ENCODE measurements around the gene LRSAM1.

Gene LRSAM1

DNA sequence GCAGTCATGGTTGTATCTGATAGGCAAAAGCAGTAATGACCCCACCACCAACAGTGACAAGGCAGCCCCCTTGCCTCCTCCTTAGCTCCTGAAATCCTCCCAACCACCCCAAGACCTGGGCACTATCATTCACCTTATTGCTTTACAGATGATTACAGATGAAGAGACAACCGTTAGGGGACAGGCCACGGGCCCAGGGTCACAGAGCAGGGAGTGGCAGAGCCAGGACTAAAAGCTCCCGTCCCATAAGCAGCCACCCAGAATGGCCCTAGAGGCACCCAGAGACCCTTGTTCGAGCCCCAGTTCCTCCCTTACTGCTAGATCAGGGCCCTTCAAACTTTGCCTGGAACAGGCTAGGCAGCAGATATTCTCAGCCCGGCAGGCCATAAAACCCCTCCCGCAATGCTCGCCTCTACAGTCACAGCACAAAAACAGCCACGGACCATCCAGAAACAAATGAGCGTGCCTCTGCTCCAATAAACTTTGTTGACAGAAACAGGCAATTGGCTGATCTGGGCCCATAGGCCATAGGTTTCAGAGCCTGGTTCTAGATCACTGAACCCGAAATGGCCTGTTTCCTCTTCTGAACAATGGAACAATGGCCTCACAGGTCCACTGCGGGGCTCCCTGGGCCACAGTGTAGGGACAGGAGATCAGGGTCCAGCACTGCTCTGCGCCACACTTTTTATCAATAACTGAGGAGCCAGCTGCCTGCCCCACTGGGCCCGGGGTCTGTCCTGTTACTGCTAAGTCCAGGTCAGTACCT lies 67.0 kb downstream of the LRSAM1 start:
- DNase-seq (ENCODE audit: low spot score), result no peak

DNA sequence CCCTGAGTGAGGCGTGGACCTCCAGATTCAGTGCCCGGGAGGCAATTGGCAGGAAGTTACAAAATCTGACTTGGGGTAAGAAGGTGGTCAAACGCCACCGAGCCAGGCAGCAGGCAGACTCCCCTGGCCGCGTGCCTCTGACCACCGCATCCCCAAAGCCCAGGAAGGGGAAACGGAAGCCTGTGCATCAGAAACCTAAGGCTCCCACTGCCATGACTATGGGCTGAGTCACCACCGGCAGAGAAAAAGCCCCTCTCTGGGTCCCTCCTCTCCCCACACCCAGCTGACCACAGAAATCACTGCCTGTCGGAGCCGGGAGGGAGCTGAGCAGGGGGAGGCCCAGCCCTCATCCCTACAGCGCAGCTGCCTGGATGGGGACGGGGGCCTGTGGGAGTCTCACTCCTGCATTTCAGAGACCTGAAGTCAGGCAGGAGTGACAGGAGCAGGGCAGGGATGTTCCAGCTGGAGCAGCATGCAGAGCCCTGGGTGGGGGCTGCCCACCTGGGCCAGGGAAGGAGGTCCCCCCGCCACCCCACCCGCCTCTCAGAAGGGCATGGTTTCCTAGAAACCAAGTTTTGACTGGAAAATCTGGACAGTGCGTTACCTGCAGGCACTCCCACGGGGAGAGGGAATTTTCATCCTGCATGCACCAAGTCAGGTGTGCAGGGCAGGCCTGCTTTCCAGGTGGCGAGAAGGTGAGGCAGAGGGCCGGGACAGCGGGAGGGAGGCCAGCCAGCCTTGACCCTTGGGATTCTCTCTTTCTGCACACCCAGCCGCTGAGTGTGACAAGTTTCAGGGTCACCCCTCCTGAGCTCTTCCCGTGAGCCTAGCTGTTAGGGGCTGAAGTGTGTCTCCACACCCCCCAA lies 68.2 kb downstream of the LRSAM1 start:
- DNase-seq (ENCODE audit: low spot score), result peak; percentile 92

DNA sequence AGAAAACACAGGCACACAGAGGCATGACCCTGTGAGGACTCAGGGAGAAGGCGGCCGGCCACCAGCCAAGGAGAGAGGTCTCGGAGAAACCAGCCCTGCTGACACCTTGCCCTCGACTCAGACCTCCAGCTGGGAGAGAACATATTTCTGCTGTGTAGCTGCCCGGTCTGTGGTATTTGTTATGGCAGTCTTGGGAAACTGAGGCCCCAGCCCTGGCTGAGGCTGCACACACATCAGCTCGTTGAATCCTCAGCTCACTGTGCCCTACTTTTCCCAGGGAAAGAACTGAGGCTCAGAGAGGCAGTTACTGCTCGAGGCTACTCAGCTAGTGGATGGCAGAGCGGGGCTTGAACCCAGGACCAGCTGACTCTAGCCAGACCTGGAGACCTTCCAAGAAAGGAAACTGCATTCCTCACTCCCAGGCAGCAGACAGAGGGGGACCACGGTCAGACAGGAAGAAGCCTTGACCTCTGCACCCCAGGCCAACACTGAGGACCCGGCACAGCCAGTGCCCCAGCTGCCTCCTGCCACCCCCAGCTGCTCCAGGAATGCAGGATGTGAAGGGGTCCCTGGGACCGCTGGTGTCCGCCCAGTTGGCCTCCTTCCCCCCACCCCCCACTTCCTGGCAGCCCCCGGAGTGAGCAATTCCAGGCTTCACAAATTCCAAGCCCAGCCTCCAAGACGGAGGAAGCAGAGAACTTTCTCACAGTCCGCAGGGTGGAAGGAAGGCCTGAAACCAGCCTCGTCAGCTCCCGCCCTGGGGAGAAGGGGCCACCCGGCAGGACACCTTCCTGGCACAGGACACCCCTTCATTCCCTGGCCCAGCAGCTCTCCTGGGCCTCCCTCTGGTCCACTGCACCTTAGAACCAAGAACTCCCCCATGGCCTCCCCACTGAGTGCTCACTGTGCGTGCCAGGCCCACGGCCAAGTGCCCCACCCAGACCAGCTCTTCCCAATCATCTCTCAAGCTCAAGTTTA lies 69.9 kb downstream of the LRSAM1 start:
- peak; percentile 77 for DNase-seq (ENCODE audit: low spot score)

DNA sequence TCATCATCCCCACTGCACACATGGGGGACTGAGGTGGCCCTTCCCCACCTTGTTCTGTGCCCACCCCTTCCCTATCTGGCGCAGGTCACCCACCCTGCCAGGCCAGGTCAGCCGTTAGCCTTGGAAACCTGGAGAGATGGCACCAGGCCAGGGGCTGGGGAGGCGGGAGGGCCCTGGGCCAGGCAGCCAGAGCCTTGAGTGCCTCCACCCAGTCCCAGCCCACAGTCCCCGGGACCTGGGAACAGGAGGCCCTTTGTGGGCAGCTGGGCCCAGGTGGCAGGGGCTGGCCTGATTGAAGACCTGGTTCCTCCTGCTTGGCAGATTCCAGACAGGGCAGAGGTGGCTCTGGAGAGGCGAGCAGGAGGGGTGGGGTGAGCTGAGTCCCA lies 70.6 kb downstream of the LRSAM1 start:
- no peak for DNase-seq (ENCODE audit: low spot score)

DNA sequence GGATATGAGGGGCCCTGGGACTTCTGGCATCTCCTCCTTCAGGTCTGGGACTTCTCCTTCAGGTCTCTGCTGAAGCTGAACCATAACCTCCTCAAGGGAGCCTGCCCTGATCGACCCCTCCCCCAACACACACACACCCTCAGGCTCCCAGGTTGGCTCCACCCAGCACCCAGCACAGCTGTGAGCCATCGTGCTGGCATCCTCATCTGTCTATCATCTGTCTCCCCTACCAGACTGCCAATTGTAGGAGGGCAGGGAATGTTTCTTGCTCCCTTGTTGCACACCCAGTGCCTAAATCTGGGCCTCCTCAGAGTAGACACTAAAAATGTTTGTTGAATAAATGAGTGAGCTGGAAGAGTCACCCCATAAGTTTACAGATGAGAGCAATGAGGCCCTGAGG lies 71.4 kb downstream of the LRSAM1 start:
- DNase-seq (ENCODE audit: low spot score), result no peak

DNA sequence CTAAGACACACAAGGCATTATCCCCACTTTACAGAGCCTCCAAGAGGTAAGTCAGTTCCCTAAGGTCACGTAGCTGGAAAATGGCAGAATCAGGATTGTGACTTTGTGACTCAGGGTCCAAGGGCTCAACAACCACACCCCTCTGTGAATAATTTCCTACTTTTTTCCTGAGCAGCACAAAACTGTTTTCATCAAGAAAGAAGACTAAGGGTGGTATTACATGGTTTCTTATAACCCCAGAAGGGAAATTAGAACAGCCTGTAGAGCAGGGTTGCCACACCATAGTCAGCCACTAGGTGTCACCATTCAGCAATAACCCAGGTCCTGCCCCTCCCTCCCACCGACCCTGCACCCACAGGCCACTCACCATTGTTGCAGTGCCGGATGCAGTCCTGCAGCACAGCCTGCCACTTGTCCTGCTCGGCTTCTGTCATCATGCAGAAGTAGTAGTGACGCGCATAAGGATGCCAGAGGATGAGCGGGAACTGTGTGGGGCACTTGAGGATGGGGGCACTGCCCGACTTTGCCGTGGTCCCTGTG lies 72.1 kb downstream of the LRSAM1 start:
- no peak for DNase-seq (ENCODE audit: low spot score)

DNA sequence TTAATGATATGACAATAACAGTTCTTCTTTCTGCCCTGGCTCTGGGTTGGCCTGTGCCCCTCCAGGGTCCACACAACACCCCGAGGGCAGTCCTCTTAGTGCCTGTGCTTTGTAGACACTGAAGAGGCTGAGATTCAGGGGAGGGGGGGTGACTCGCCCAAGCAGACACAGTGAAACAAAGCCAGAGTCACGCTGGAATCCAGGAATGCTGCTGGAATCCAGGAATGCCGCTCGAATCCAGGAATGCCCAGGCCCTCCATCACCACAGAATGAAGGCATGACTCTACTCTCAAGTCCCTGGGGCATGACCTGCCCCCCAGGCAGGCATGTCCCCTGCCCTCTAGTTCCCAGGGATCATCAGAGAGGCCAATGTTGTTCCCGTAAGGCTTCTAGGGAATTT lies 73.1 kb downstream of the LRSAM1 start:
- DNase-seq (ENCODE audit: low spot score), result peak; percentile 58

DNA sequence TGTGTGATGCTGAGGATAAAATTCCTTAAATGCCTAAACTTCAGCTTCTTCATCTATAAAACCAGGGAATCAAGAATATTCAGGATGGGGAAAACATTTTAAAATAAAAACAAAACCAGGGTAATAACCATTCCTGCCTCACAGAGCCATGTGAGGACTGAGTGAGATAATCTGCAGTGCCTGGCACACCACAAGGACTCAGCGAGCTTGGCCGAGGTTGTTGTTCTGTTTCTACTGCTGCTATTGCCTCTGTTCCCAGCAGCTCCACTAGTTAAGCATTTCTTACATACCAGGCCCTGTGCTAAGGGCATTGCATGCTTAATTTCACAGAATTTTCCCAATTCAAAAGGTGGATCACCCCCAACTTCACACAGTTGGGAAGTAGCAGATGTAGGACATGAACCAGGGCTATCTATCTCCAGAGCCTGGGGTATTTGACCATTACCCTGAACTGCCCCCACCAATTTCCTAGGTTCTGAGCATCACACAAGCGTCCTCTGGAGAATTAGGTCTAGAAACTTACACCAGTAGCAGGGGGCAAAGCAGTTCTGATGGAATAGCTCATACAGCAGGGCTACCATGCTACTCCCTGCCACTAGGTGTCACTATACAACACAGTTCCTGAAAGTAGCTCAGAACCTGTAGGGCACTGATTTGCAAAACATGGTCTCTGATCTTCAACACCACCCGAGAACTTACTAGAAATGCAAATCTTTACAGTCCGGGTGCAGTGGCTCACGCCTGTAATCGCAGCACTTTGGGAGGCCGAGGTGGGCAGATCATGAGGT lies 74.3 kb downstream of the LRSAM1 start:
- peak; percentile 46 for DNase-seq (ENCODE audit: low spot score)

DNA sequence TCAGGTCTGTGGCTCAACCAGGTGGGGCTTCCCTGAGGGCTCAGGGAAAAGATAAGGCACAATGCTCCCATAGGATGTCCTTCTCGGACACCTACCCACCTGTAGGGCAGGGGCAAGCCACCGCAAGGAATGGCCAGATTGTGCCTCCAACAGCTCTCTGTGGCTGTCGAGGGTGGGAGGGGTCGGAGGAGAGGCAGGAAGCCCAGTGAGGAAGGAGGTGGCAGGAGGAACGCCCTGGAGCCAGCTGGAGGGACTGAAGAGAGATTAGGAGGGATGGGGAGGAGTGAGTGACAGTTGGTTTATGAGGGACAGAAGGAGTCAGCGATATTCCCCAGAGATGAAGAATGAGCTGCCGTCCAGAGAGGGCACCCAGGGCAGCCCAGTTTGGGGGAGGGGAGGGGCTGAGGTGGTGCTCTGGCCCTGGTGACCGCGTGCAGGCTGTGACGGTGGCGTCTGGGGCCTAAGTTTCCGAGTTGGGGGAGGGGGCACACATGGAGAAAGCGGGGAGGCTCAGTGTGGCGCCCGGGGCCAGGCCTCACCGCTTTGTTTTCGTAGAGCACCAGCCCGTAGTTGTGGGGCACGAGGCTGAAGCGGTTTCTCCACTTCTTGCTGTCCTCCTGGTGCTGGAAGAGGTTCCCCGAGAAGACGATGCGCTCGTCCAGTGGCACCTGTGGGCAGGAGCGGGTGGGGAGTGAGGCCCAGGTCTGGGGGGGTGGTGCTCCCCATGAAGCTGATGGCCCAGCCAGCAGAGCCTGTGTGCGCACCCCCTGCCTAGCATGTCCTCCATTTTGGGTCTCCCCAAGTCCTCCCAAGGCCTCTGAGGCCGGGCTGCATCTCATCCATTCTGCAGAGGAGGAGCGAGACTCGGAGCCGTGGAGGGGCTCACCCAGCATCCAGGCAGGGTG lies 75.6 kb downstream of the LRSAM1 start:
- DNase-seq (ENCODE audit: low spot score), result no peak

DNA sequence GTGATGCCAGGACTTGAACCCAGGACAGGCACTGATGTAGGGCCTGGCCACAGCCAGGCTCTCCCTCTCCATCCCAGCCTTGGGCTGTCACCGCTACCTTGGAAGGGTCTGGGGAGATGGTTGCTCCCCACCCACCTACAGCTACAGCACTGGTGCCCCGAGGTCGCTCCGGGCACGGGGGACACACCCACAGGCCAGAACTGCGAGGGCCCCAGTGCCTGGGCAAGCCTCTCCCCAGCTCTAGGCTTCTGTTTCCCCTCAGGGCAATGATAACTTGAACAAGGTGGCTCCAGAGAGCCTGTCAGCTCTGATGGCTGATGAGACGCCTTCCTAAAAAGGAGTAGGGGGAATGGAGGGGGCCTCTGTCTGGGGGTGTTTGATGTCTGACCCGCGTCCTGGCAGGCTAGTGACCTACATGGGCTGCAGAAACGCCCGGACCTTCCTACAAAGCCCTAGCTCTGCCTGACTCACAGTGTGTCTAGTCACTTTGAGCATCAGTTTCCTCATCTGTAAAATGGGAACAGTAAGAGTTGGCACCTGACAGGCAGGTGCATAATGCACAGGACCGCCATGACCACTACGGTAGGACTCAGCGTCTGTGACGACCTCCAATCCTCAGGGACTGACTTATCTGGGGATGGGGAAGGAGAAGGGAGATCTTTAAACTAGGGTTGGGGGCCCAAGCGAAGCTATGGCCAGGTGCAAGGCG lies 76.4 kb downstream of the LRSAM1 start:
- DNase-seq (ENCODE audit: low spot score), result no peak

DNA sequence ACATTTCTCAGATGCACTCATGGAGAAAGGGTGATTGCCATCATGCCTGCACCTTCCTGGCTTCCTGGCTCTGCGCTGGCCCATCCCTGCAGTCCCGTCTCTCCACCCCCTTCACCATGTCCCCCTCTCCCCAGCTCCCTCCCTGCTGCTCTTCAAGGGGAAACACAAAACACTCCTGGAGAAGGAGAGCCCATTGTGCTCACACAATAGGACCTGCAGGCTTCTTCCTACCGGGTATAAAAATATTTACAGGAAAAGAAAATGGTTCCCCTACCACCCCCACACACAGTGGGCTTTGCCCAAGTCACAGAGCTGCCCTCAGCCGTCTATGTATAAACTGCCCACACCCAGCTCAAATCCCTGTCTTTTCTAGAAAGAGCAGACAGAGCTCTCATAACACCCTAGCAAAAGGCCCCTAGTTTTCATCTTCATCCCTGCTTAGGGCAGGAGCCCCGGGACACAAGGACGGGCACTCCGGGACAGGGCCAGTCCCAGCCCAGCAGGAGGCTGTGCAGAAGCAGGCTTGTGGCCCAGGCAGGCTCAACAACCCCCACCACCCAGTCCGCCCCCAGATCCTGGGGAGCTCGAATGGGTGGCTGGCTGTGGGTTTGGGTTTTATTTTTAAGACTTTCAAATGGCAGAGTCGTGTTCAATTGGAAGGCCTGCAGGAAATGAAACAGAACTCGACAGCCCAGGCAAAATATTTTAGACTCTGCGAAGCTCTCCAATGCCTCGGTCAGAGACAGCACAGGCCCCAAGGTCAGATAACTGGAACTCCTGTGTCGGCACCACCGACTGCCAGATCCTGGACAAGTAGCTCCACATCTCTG lies 77.3 kb downstream of the LRSAM1 start:
- no peak for DNase-seq (ENCODE audit: low spot score)

DNA sequence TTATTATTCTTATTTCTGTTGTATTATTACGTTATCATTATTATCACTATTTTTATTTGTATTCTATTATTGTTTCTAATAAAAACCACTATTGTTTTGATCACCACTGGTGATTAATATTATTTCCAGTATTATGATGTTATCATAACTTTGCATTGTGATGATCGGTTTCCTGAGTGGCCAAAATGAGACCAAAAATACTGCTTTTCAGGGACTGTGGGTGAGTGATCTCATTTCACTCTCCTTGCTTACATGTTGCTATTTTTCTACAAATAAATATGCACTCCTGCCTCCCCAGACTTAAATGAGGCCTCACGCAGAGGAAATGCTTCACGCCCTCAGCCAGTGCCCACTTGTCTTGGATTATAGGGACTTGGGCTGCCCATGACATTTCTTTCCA lies 78.4 kb downstream of the LRSAM1 start:
- DNase-seq (ENCODE audit: low spot score), result no peak

DNA sequence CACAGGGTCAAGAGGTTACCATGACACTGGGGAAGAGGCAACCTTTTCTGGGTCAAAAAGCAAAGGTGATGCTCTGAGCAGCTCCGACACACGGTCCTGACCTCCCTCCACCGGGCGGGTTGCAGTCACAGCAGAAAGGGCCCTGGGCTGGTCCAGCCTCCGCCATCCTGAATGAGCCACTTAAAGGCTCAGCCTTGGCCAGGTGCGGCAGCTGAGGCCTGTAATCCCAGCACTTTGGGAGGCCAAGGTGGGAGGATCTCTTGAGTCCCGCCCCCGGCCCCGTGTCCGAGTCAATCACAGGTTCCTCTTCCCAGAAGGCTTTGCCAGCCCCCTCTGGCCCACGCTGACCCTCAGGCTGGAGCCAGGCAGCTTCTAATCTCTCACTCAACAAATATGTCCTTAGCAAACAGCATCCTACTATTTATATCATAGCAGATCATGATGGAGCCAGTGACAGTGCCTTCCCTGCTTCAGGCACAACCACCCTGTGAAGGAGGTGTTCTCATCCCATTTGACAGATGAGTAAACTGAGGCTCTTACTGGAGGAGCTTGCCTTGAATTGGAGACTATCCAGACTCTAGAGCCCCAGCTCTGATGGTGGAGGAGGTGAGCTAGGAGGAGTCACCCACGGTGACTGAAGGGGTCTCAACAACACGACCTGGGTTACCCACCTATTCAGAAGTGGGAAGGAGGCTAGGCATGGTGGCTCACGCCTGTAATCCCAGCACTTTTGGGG lies 79.1 kb downstream of the LRSAM1 start:
- DNase-seq (ENCODE audit: low spot score), result no peak

DNA sequence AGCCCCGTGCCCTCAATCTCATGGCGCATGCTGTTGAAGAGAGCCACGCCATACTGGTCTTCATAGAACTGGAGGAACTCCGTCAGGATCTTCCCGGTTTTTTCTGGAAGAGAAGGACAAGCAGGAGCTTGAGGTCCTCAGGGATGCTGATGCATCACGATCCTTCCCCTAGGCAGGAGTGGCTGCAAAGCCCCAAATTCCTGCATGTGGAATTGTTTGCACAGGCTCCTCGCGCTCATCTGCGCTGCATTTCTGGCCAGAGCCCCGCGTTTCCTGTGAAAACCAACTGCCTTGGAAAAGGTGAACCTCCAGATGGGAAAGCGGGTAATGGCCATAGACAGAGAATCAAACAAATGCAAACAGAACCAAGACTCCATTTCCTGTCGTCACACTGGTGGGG lies 80.4 kb downstream of the LRSAM1 start:
- no peak for DNase-seq (ENCODE audit: low spot score)

DNA sequence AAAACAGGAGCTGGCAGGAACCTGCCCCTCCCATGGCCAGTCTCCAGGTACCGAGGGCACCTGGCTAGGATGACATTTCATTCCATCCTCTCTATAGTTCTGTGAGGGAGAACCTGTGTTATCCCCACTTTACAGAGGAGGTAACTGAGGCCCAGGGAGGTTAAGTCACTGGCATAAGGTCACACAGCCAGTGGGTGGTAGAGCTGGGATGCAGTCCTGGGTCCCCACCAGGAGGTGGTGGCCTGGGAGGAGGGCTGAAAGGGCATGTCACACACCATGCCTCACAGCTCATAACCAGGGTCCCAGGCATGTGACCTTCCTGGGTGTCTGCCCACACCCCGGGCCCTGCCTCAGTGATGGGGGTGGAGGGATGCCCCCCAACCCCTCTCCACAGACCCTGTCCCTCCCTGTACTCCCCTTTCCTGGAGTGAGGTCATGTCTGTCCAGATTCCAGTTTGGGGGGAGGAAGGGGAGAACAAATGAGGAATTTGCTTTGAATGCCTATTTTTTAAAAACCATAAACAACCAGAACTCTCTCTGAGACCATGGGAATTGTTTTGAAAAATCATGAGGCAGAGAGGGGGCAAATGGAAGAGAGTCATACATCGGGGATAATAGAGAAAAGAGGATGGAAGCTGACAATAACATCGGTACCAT lies 83.1 kb downstream of the LRSAM1 start:
- DNase-seq (ENCODE audit: low spot score), result no peak

DNA sequence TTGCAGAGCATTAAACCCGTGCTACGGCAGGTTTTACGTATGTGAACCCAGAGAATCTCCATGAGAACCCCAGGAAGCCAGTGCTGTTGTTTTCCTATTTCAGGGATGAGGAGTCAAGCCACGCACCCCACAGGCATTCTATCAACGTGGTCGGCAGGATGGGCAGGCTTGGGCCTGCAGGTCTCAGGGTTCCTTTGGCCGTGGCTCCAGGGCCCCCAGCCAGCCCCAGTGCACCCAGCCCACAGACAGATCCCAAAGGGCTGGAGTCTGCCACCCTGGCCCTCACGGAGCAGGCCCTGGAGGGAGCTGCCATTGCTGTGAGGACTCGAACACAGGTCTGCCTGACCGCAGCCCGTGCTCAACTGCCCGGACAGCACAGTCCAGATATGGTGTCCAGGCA lies 83.6 kb downstream of the LRSAM1 start:
- DNase-seq (ENCODE audit: low spot score), result no peak

DNA sequence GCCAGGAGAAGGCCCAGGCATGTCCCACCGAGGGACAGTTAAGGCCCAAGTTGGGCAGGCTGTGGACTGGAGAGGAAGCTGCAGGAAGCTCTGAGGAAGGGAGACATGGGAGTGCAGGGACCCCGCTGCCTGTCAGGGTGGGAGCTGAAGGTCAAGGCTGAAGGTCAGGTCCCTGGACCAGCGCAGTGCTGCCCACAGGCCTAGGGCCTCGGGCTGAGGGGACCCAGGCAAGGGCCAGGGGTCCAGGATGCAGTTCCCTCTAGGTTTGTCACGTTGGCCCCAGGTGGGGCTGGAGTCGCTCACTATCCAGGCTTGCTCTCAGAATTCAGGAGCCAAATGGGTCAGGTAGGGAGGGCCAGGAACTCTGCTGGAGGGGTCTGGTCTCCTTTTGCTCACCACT lies 84.1 kb downstream of the LRSAM1 start:
- DNase-seq (ENCODE audit: low spot score), result no peak
